ENCODE data around the gene TCEA3.

- TF ChIP-seq, protein P1, sequence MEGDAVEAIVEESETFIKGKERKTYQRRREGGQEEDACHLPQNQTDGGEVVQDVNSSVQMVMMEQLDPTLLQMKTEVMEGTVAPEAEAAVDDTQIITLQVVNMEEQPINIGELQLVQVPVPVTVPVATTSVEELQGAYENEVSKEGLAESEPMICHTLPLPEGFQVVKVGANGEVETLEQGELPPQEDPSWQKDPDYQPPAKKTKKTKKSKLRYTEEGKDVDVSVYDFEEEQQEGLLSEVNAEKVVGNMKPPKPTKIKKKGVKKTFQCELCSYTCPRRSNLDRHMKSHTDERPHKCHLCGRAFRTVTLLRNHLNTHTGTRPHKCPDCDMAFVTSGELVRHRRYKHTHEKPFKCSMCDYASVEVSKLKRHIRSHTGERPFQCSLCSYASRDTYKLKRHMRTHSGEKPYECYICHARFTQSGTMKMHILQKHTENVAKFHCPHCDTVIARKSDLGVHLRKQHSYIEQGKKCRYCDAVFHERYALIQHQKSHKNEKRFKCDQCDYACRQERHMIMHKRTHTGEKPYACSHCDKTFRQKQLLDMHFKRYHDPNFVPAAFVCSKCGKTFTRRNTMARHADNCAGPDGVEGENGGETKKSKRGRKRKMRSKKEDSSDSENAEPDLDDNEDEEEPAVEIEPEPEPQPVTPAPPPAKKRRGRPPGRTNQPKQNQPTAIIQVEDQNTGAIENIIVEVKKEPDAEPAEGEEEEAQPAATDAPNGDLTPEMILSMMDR (IDR thresholded peaks at IDR 0.05) = no peak
- no peak for TF ChIP-seq POLR2A (IDR thresholded peaks at IDR 0.05)
These were observed 7.6 kb downstream of the TCEA3 start for GRCh38 chr1:23416964-23417363.
